IMR-90 (cell line): ENCODE data around the gene SP3.

Source experiments
- CEBPB ChIP-seq: IDR thresholded peaks from 2 replicates; pipeline ENCODE4 v1.6.1; 2012; ENCODE audit warnings: low read depth, low read length, improper control_type of control experiment
- MXI1 ChIP-seq: IDR thresholded peaks from 2 replicates; pipeline ENCODE4 v1.6.1; 2012; ENCODE audit warnings: low read depth, mild to moderate bottlenecking, low read length, moderate library complexity, borderline replicate concordance
- POLR2A ChIP-seq: IDR thresholded peaks from 2 replicates; pipeline ENCODE4 v1.6.1; 2012; ENCODE audit warnings: mild to moderate bottlenecking, low read depth, low read length
- RCOR1 ChIP-seq: IDR thresholded peaks from 2 replicates; pipeline ENCODE4 v1.6.1; 2012; ENCODE audit warnings: mild to moderate bottlenecking, low read length, improper control_type of control experiment; ENCODE audit not compliant: insufficient replicate concordance
- TF ChIP-seq, protein P1 (sequence below): conservative IDR thresholded peaks from 2 replicates; pipeline ENCODE4 v1.5.1; 2012; ENCODE audit warnings: mild to moderate bottlenecking, low read depth, low read length, improper control_type of control experiment

- TF ChIP-seq POLR2A (no peak), MXI1 (no peak), CEBPB (no peak), RCOR1 (no peak)
- TF ChIP-seq, protein P1, sequence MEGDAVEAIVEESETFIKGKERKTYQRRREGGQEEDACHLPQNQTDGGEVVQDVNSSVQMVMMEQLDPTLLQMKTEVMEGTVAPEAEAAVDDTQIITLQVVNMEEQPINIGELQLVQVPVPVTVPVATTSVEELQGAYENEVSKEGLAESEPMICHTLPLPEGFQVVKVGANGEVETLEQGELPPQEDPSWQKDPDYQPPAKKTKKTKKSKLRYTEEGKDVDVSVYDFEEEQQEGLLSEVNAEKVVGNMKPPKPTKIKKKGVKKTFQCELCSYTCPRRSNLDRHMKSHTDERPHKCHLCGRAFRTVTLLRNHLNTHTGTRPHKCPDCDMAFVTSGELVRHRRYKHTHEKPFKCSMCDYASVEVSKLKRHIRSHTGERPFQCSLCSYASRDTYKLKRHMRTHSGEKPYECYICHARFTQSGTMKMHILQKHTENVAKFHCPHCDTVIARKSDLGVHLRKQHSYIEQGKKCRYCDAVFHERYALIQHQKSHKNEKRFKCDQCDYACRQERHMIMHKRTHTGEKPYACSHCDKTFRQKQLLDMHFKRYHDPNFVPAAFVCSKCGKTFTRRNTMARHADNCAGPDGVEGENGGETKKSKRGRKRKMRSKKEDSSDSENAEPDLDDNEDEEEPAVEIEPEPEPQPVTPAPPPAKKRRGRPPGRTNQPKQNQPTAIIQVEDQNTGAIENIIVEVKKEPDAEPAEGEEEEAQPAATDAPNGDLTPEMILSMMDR = no peak
Measured at GRCh38 chr2:173962583-173963110, 2.5 kb downstream of the SP3 start.
